Ecto neural progenitor cell (in vitro differentiated cells): ENCODE measurements around the gene EPHB6.

Experiments used
- DNase-seq: peaks from one replicate; pipeline ENCODE4 v3.0.0-alpha.2; 2018; ENCODE audit warnings: low spot score

The EPHB6 gene

GRCh38 chr7:142833174-142834048 lies 21.5 kb upstream of the EPHB6 start:
- no peak for DNase-seq

- no peak for DNase-seq
Measured at GRCh38 chr7:142835487-142835886, 19.4 kb upstream of the EPHB6 start.

DNA sequence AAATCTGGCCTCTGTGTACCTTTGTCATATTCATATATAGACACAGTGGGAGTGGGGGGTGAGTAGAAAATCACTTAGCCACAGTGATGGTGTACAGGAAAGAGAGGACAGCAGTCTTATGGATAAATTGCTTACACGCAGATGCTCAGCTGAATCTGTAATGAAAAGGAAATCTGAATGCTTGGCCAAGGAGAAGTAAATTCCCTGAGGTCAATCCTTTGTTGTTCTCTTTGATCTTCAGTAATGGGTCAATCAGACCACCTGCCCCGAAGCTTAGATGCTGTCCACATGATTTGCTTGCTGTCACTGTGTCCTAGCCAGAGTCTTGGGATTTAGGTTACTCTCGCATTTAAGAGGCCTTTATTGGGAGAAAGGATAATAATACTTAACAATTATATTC lies 18.4 kb upstream of the EPHB6 start:
- DNase-seq = no peak

DNA sequence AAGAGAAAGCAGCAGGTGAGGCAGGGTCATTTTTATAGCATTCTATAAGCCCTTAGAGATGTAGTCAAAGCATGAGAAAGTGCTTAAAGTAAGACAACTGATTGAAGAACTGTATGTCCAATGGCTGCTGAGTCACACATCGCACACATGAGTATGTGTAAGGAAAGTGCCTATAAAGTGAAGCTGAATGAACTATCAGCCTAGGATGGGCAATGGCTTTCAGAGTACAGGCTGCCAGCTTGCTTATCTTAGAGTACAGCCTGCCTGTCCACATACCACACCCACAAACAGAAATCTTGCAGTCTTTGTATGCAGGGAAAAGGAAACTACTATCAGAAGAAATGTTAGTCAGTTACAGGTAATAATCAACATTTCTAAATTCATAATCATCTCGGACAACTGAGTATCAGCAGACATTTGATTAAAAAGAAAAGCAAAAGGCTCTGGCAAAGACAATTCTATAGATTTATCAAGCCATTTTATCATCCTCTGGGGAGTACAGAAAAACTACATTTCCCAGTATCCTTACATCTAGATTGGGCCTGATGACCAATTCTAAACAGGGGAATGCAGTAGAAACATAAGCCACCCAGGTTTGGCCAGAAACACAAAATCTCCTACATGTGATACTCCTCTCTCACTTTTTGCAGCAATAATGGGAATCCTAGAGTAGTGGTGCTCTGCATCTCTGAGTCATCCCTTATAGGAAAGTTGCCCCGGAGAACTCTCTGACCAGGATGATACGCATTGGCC lies 16.2 kb upstream of the EPHB6 start:
- no peak for DNase-seq

- DNase-seq = no peak
Measured at GRCh38 chr7:142842251-142842766, 12.6 kb upstream of the EPHB6 start.

DNA sequence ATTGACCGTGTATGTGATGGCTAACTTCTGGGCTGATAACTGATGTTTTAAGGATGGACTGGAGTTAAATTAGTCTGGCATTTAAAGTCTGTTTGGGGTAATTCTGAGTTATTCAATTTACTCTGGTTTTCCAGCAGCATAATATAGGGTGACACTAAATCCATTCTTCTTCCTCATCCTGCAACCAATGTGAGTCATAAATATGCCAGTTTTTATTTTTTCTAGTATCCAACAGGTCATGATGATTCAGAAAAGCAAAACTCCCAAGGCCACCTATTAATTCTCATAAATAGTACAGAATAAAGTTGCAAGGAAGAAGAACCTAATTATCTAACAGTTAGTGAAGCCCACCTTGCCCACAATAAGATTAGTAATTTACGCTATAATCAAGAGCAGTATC lies 7.5 kb upstream of the EPHB6 start:
- no peak for DNase-seq

- DNase-seq = no peak
Measured at GRCh38 chr7:142851269-142851668, 3.6 kb upstream of the EPHB6 start.

DNA sequence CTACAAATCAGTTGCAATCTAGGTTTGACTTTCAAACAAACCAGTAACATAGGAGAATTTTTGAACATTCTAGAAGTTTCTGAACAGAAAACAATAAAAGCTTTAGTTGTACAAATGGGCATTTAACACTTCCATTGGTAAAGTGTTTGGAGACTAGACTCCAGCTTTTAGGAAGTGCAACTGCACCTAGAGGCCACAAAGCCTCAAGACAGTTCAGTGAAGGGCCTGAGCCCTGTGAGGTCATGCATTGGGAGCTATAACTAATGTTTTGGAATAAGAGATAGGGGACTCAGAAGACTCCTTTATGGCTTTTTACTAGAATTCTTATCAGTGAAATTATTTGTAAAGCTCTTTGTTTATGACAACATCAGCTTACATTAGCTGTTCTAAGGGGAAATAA lies 3.0 kb upstream of the EPHB6 start:
- DNase-seq = no peak

- peak; percentile 83 for DNase-seq
Measured at GRCh38 chr7:142853739-142854371, 1.0 kb upstream of the EPHB6 start.

GRCh38 chr7:142855114-142855743 lies 353 bp downstream of the EPHB6 start:
- no peak for DNase-seq

DNA sequence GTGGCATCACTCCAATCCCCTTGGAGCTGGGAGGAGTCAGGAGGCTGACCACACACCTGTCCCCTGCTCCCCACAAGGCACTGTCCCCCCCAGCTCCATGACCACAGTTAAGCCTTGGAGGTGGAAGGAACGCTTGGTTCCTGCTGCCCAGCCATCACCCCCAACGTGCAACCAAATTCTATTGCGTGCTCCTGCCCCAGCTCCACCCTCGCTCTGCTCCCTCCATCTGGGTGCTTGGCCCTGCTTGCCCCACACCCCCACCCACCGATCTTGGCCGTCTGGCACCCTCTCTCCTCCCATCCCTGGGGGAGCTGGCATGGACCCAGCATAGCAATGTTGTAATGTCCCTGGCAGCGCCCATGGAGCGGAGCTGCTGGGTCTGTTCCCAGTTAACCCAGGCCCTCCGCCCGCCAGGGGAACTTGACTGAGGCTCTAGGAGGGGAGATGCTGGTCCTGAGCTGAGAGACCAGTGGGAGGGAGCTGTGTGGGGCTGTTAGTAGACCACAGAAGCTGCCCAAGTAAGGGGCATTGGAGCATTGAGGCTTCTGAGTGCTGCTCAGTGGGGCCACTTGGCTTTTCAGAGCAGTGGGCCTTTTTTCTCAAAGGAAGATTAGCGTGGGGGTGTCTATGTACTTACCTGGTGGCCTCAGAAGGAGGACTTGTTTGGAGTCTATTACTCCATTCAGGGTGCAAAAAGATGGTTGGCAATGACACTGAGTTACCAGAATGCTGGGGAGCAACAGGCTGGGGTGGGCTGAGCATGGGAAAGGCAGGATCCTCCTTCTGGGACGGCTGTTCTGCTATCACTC lies 1.1 kb downstream of the EPHB6 start:
- no peak for DNase-seq

GRCh38 chr7:142856565-142857245 lies 1.8 kb downstream of the EPHB6 start:
- no peak for DNase-seq

- no peak for DNase-seq
Measured at GRCh38 chr7:142857625-142858024, 2.7 kb downstream of the EPHB6 start.

DNA sequence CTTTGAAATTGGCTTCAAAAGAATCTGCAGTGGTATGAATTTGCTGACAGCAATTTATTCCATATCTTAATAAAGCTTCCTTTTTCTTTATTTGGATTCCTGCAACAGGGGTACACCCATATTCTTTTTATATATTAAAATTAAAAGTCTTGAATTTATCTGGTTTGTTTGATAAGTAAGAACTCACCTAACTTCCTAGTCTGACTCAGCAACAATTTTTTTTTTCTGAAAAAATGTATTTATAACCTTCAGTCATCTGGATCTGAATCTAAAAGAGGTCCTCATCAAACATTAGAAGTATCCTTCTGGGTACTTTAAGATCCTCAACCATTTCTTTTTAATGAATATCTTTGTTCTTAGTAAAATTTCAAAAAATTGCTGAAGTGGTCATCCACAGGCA lies 4.5 kb downstream of the EPHB6 start:
- DNase-seq = no peak

GRCh38 chr7:142859829-142860228 lies 5.0 kb downstream of the EPHB6 start:
- no peak for DNase-seq

- no peak for DNase-seq
Measured at GRCh38 chr7:142860968-142861367, 6.1 kb downstream of the EPHB6 start.

GRCh38 chr7:142862351-142862750 lies 7.5 kb downstream of the EPHB6 start:
- DNase-seq = no peak

- no peak for DNase-seq
Measured at GRCh38 chr7:142862786-142863400, 8.0 kb downstream of the EPHB6 start.

GRCh38 chr7:142863891-142864685 lies 9.2 kb downstream of the EPHB6 start:
- DNase-seq = no peak
